Islet precursor cell (in vitro differentiated cells): ENCODE data around the gene MBLAC1.

Experiments used
- DNase-seq: peaks from one replicate; pipeline ENCODE4 v3.0.0-alpha.2; 2018

The MBLAC1 gene

GRCh38 chr7:100173806-100174495 is 47.2 kb downstream of the MBLAC1 start:
- DNase-seq, result no peak

- DNase-seq, result no peak
Observed at GRCh38 chr7:100174582-100174981, 47.8 kb downstream of the MBLAC1 start.

DNA sequence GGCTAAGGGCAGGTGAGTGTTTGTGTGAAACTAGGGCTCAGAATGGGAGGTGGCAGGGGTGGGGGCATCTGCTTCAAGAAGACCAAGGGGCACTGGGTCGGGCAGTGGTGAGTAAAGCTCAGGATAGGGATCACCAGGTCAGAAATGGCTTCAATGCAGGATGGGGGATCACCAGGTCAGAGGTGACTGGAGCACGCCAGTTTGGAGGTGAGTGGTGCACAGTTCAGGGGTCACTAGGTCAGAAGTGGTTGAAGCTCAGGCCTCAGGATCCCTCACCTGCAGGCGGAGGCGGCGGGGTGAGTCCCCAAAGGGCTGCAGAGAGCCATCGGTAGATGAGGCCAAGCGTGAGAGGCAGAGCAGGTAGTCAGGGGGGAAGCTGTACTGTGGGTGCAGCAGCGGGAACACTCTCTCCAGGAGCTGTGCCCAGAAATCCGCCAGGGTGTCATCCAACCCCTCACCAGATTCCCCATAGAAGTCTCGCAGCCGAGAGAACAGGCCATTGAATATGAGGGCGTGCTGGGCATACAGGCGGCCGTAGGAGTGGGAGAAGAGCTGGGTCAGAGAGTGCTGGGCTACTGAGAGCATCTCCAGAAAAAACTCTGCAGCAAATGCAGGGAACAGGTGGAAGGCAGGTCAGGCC is 48.6 kb downstream of the MBLAC1 start:
- peak; percentile 48 for DNase-seq

DNA sequence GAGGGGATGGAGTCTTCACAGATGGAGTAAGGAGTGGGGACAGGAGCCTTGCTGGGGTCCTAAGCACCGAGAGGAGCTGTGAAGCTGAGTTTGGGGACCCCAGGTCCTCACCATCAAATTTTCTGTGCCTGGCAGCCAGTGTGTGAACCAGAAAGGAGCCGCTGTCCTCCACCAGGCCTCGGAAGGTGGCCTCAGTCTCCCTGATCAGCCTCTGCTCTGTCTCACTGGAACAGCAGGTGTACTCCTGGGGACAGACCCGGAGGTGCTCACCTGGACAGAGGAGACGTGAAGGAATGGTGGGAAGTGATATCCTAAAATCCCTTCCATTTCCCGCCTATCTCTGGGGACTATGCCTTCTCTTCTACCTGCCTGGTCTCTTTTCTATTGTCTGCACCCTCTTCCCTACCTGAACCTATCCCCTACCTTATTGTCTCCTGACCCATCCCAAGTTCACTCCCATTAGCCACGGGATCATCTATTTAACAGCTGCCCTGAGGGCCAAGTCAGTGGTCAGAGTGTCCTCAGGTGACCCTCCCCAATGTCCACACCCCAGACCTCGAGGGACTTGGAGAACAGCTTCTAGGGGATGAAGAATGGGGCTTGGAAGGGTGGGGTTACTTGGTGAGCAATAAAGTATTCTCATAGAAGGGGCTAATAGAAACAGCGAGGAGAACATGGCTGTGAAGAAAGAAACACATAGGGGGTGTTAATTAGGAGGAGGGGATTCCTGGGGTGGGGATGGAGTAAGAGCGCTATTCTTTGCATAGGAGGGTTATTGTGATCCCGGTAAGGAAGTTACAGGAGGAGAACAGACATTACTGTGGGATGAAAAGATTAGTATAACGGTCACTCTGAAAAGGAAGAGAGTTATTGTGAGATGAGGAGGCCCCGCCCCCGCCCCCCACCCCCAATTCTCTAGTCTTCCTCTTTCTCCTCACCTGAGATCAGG is 49.6 kb downstream of the MBLAC1 start:
- DNase-seq, result no peak

GRCh38 chr7:100177045-100178001 is 50.6 kb downstream of the MBLAC1 start, which contains the start of the genes GPC2 and STAG3:
TSS of gene GPC2 (minus strand) at chr7:100177381. CDS start at chr7:100177199, 182 bp downstream.
TSS of gene STAG3 (plus strand) at chr7:100177918. CDS start at chr7:100180557, 2,639 bp downstream.
- DNase-seq, result peak; percentile 98
